Eye (tissue), 1 donor: ENCODE results near the gene GAP43.
"Not testable (repeated sequence)": the region's sequence is repeated elsewhere in the genome, so short reads cannot be mapped to it uniquely, and the experiment has no call there.

ENCODE experiments used
- DNase-seq: peaks from one replicate; pipeline ENCODE4 v3.0.0-alpha.2; 2015

Gene GAP43

DNA sequence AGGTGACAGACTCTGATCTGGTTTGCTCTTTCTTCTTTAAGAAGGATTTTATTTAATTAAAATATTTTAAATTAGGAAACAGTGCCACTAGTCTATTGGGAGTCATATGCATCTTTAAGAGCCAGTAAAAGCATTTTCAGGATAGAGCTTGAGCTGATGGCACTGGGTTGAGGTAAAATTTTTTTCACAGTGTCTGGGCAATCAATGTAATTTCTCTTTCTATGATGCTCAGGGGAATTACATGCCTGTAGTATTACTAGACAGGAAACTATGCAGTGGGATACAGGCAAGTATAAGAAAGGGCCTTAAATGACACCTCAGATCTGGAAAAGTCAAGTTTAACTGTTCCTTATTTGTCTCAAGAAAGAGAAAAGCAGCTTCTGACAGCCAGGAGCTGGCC is 76.4 kb downstream of the GAP43 start:
- DNase-seq, result no peak

GRCh38 chr3:115702598-115702997 is 79.3 kb downstream of the GAP43 start:
- no peak for DNase-seq

- no peak for DNase-seq
Observed at GRCh38 chr3:115704661-115705338, 81.5 kb downstream of the GAP43 start.

- DNase-seq, result no peak
Observed at GRCh38 chr3:115706311-115706829, 83.1 kb downstream of the GAP43 start.

DNA sequence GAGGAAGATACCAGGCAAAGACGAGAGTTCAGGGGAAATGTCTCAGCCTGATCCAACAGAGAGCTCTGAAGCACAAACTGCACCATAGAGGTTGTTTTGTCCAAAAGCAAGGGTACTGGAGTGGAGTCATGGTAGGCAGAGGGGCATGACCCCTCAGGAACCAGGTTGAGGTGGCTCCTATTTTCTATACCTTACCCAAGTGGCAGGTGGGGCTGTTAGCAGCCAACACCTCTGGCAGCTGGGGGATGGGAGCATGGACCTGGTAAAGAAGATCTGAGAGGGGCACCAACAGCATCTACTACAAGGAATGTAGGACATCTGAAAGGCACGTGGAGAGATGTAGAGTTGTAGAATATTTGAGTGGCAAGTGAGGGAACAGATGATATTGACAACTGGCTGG is 85.2 kb downstream of the GAP43 start:
- DNase-seq, result no peak

DNA sequence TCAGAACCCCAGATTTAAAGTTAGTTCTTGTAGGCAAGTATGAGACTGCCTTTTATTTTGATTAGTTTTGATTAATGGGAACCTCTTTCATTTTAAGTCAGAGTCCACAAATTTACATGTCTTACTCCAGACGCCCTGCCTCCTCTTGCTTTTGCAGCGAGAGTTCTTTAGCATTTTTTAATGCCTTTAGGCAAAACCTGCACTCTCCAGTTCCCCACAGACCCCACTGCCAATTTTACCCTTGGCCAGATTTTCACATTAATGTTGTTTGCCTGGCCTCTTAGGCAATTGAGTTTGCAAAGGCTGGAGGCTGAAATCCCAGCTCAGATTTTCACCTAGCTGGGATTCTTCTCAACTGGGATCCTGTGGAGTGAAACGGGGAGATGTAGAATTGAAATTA is 85.8 kb downstream of the GAP43 start:
- peak; percentile 58 for DNase-seq

- no peak for DNase-seq
Observed at GRCh38 chr3:115709931-115710330, 86.6 kb downstream of the GAP43 start.

DNA sequence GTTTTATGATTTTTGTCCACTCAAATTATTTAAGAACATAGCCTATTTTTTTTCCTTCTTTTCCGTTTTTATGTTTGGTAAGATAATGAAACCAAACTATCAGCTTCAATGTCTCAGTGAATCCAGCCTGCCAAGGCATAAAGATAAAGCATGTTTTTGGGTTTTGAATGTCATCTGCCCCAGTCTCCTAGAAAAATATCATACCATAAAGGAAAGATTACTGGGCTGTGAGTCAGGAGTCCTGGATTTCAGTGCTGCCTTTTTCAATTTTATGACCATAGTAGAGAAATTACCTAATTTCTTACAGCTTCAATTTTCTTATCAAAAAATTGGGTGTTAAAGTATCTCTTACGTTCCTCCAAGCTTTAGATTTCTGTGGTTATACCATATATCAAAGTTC is 87.5 kb downstream of the GAP43 start:
- DNase-seq, result no peak

DNA sequence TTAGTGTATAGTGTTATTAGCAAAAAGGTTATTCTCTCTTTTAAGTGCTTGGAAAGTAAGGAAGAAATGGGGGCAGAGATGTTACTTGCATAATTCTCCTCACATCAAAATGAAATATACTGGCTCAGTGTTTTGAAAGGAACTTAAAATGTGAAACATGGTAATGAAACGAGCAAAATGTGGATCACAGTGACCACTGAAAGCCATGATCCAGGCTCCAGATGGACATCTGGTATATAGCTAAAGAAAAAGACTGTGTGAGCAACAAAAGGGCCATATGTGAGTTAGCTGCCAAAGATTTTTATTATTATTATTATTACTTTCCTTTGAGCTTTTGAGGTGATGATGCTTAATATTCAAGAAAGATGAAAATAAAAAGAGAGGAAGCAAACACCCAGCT is 89.6 kb downstream of the GAP43 start:
- no peak for DNase-seq

GRCh38 chr3:115713284-115713683 is 90.0 kb downstream of the GAP43 start:
- DNase-seq, result peak; percentile 89

GRCh38 chr3:115715241-115715745 is 92.0 kb downstream of the GAP43 start:
- peak; percentile 29 for DNase-seq

DNA sequence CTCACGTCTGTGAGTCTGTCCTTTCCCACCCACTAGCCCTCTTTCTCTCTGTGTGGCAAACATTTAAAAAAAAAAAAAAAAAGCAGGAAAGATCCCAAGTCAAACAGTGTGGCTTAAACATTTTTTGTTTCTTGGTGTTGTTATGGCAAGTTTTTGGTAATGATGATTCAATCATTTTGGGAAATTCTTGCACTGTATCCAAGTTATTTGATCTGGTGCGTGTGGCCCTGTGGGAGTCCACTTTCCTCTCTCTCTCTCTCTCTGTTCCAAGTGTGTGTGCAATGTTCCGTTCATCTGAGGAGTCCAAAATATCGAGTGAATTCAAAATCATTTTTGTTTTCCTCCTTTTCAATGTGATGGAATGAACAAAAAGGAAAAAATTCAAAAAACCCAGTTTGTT is 97.7 kb downstream of the GAP43 start:
- no peak for DNase-seq

DNA sequence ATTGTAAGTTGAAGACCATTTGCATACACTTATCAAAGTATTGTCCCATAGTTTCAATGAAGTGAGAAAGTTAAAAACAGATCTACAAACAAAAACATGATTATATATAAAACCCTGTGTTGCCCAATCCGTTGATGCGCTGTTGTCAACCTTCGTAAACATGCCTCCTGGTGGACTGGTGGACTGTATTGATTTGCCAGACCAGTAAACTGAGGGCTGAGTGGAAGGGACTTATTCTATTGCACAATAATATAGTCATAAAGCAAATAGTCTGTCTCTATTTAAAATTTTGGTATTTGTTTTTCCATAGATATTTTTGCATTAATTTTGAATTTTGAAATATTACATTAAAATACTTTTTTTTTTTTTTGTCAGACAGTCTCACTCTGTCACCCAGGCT is 102.5 kb downstream of the GAP43 start:
- DNase-seq, result no peak

- DNase-seq, result no peak
Observed at GRCh38 chr3:115727135-115727534, 103.8 kb downstream of the GAP43 start.

GRCh38 chr3:115728013-115728412 is 104.7 kb downstream of the GAP43 start:
- DNase-seq, result no peak

GRCh38 chr3:115736341-115736740 is 113.0 kb downstream of the GAP43 start:
- not testable (repeated sequence) for DNase-seq

- no peak for DNase-seq
Observed at GRCh38 chr3:115741650-115742049, 118.3 kb downstream of the GAP43 start.

DNA sequence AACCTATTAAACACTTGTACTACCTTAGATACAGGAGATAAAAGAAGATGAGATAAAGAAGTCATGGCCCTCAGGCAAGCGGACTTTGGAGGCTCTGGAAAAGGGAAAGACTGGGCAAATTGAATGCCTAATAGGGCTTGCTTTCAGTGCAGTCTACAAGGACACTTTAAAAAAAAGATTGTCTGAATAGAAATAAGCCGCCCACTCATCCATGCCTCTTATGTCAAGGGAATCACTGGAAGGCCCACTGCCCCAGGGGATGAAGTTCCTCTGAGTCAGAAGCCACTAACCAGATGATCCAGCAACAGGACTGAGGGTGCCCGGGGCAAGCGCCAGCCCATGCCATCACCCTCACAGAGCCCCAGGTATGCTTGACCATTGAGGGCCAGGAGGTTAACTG is 121.2 kb downstream of the GAP43 start:
- DNase-seq, result not testable (repeated sequence)

DNA sequence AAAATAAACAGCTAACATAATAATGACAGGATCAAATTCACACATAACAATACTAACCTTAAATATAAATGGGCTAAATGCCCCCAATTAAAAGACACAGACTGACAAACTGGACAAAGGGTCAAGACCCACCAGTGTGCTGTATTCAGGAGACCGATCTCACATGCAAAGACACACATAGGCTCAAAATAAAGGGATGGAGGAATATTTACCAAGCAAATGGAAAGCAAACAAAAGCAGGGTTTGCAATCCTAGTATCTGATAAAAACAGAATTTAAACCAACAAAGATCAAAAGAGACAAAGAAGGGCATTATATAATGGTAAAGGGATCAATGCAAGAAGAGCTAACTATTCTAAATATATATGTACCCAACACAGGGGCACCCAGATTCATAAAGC is 129.7 kb downstream of the GAP43 start:
- not testable (repeated sequence) for DNase-seq

GRCh38 chr3:115758076-115758763 is 134.9 kb downstream of the GAP43 start:
- DNase-seq, result no peak

DNA sequence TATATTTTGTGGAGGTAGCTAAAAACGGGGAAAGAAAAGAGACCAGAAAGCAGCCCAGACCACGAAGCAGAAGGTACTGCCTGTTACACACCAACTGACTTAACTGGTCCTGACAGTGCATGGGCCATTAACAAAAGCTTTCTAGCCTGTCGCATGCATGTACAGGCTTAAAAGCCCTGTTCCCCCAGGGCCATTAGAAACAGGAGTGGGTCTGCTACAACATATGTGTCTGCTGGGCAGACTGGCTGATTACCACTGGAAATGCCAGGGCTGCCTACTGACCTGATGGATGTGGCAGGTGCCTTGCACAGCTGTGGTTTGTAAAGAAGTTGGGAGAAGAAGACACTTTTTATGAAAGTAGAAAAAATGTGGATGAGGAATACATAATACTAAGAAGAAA is 137.4 kb downstream of the GAP43 start:
- DNase-seq, result peak; percentile 91

GRCh38 chr3:115761927-115762305 is 138.6 kb downstream of the GAP43 start:
- DNase-seq, result peak; percentile 30

GRCh38 chr3:115766587-115767482 is 143.5 kb downstream of the GAP43 start:
- DNase-seq, result no peak
